PC-3 (cell line): ENCODE measurements around the gene NSG2. TPM values are rescaled to one million over a fixed set of nuclear protein-coding genes. Genes with fewer than 3 reads are reported as not detected.
"Not testable (repeated sequence)": the region's sequence is repeated elsewhere in the genome, so short reads cannot be mapped to it uniquely, and the experiment has no call there.

ENCODE experiments used
- ATAC-seq: fragments of 200-7000 bp; cut with Tn5 transposase; 2 replicates; pipeline ENCODE4 v1.9.1; 2020; ENCODE audit warnings: mild to moderate bottlenecking, moderate library complexity
- BruUV-seq: library from RNA; stranded (reverse); fragments of 400-500 nt; replicated peaks from 2 replicates; lab custom pipeline; 2021; lab: Mats Ljungman, UMichigan
- CTCF ChIA-PET: fragments of 300-600 bp; sonication (Branson Sonifier 250); formaldehyde crosslinking; loops from one replicate; lab custom pipeline; 2022; ENCODE audit warnings: antibody characterized with exemption; lab: Charles Lee
- POLR2A ChIA-PET: fragments of 300-600 bp; sonication (Branson Sonifier 250); formaldehyde crosslinking; loops from one replicate; lab custom pipeline; 2022; ENCODE audit warnings: antibody characterized with exemption; ENCODE audit not compliant: unreplicated experiment; lab: Charles Lee
- DNase-seq: peaks from one replicate; pipeline ENCODE4 v3.0.0-alpha.2; 2015
- H2AFZ ChIP-seq: fragments of 300-600 bp; sonication (generic); 2 replicates; pipeline ENCODE4 v1.6.0; 2016; ENCODE audit warnings: antibody characterized with exemption, low read length
- H3F3A ChIP-seq: fragments of 300-600 bp; sonication (generic); one replicate; pipeline ENCODE4 v1.6.0; 2017; ENCODE audit warnings: antibody characterized with exemption, low read length, control low read depth, mild to moderate bottlenecking; ENCODE audit not compliant: unreplicated experiment
- H3K27ac ChIP-seq: fragments of 300-600 bp; sonication (generic); 2 replicates; pipeline ENCODE4 v1.5.1; 2016; ENCODE audit warnings: mild to moderate bottlenecking, low read length
- H3K27me3 ChIP-seq: fragments of 300-600 bp; sonication (generic); 2 replicates; pipeline ENCODE4 v1.6.1; 2016; ENCODE audit warnings: low read length, mixed read lengths
- H3K36me3 ChIP-seq: fragments of 300-600 bp; sonication (generic); 2 replicates; pipeline ENCODE4 v1.6.1; 2016; ENCODE audit warnings: low read depth, mixed run types, low read length, mixed read lengths
- H3K4me1 ChIP-seq: fragments of 300-600 bp; sonication (generic); 2 replicates; pipeline ENCODE4 v1.5.1; 2016; ENCODE audit warnings: low read length; ENCODE audit not compliant: insufficient read depth
- H3K4me2 ChIP-seq: fragments of 300-600 bp; sonication (generic); 2 replicates; pipeline ENCODE4 v1.6.0; 2016; ENCODE audit warnings: low read length
- H3K4me3 ChIP-seq: fragments of 300-600 bp; sonication (generic); 2 replicates; pipeline ENCODE4 v1.5.1; 2016; ENCODE audit warnings: mild to moderate bottlenecking, low read length, mixed read lengths
- H3K79me2 ChIP-seq: fragments of 300-600 bp; sonication (generic); 2 replicates; pipeline ENCODE4 v1.6.1; 2017; ENCODE audit warnings: low read length, mixed read lengths
- H3K9ac ChIP-seq: fragments of 300-600 bp; sonication (generic); 2 replicates; pipeline ENCODE4 v1.6.0; 2016; ENCODE audit warnings: mild to moderate bottlenecking, low read length
- H3K9me2 ChIP-seq: fragments of 300-600 bp; sonication (generic); replicated peaks from 2 replicates; pipeline ENCODE4 v1.6.1; 2016; ENCODE audit warnings: mixed run types, low read length, mixed read lengths
- H3K9me3 ChIP-seq: fragments of 300-600 bp; sonication (generic); 2 replicates; pipeline ENCODE4 v1.6.1; 2016; ENCODE audit warnings: low read length, mixed read lengths
- H4K20me1 ChIP-seq: fragments of 300-600 bp; sonication (generic); 2 replicates; pipeline ENCODE4 v1.6.1; 2016; ENCODE audit warnings: low read length, mixed read lengths
- CTCF ChIP-seq: fragments of 300-600 bp; sonication (generic); conservative IDR thresholded peaks from 2 replicates; pipeline ENCODE4 v1.5.1; 2017; ENCODE audit warnings: antibody characterized with exemption, low read depth, mild to moderate bottlenecking, low read length
- EZH2 ChIP-seq: fragments of 300-600 bp; sonication (generic); IDR thresholded peaks from one replicate; pipeline ENCODE4 v1.6.1; 2017; ENCODE audit warnings: antibody characterized with exemption, mild to moderate bottlenecking, low read length; ENCODE audit not compliant: unreplicated experiment
- EZH2phosphoT487 ChIP-seq: fragments of 300-600 bp; sonication (generic); IDR thresholded peaks from 2 replicates; pipeline ENCODE4 v1.6.1; 2018; ENCODE audit warnings: mild to moderate bottlenecking, antibody characterized with exemption, low read length, borderline replicate concordance
- intact Hi-C: fragments of 100-400 bp; cut with micrococcal nuclease; formaldehyde crosslinking; loops from 2 replicates; pipeline ENCODE4 v1.9.0; 2023
- total RNA-seq: library from RNA; depleted of rRNA; stranded (reverse); fragments of >200 nt; gene quantifications from 2 replicates; pipeline ENCODE4 v1.2.3, GENCODE V29; 2014

The NSG2 gene
- total RNA-seq, 1 experiment from 2014 or later = 0.07 TPM

GRCh38 chr5:174146556-174146955 is 101.0 kb downstream of the NSG2 start:
- ATAC-seq (no peak), DNase-seq (no peak)
- H3K9me2 ChIP-seq = no peaks in the 10 kb centered on the region
- TF ChIP-seq CTCF (no peak), EZH2 (no peak), EZH2phosphoT487 (no peak)
- no peaks in the 10 kb centered on the region for H3K36me3 ChIP-seq
- peaks cover 47% of the 10 kb centered on the region for H3K27me3 ChIP-seq
- H3K4me2 ChIP-seq = no peak overlapping the region
- no peaks in the 10 kb centered on the region for H3K79me2 ChIP-seq
- no peak overlapping the region for H2AFZ ChIP-seq
- H3K4me3 ChIP-seq = no peak overlapping the region
- intact Hi-C loops = no loop called here
- ChIA-PET CTCF (no interaction called here), POLR2A (no interaction called here)
- H3K4me1 ChIP-seq = no peaks in the 10 kb centered on the region
- no TSS peak for BruUV-seq
- no peaks in the 10 kb centered on the region for H3F3A ChIP-seq
- H4K20me1 ChIP-seq = no peaks in the 10 kb centered on the region
- no peaks in the 10 kb centered on the region for H3K9me3 ChIP-seq
- H3K9ac ChIP-seq = no peak overlapping the region
- no peak overlapping the region for H3K27ac ChIP-seq

- POLR2A ChIA-PET, H2AFZ ChIP-seq, H3K9ac ChIP-seq, H3K4me2 ChIP-seq, H4K20me1 ChIP-seq, H3F3A ChIP-seq, H3K4me1 ChIP-seq, ATAC-seq, intact Hi-C loops, H3K27ac ChIP-seq, H3K36me3 ChIP-seq, CTCF ChIA-PET, H3K9me3 ChIP-seq, BruUV-seq, H3K79me2 ChIP-seq, DNase-seq, H3K4me3 ChIP-seq, H3K9me2 ChIP-seq: not testable (repeated sequence)
- peaks cover 42% of the 10 kb centered on the region for H3K27me3 ChIP-seq
Observed at GRCh38 chr5:174147012-174147411, 101.5 kb downstream of the NSG2 start.

GRCh38 chr5:174147551-174147950 is 102.0 kb downstream of the NSG2 start:
- intact Hi-C loops = no loop called here
- Histone ChIP-seq H3K9me2 (no peaks in the 10 kb centered on the region), H3F3A (no peaks in the 10 kb centered on the region), H3K27me3 (peaks cover 37% of the 10 kb centered on the region), H3K27ac (no peak overlapping the region), H3K9me3 (no peaks in the 10 kb centered on the region), H2AFZ (no peak overlapping the region), H4K20me1 (no peaks in the 10 kb centered on the region), H3K4me3 (no peak overlapping the region), H3K79me2 (no peaks in the 10 kb centered on the region), H3K36me3 (no peaks in the 10 kb centered on the region), H3K4me2 (no peak overlapping the region), H3K9ac (no peak overlapping the region), H3K4me1 (no peaks in the 10 kb centered on the region)
- ATAC-seq (no peak), DNase-seq (no peak)
- no TSS peak for BruUV-seq
- no peak for TF ChIP-seq CTCF
- TF ChIP-seq EZH2phosphoT487 = no peak
- no peak for TF ChIP-seq EZH2
- POLR2A ChIA-PET = no interaction called here
- CTCF ChIA-PET = no interaction called here
